Measurements from ENCODE around the gene PPP1R14D. TPM values are rescaled to one million over a fixed set of nuclear protein-coding genes. Genes with fewer than 3 reads are reported as not detected.
A peak's percentile ranks its signal among the peaks of the same experiment; 100 is the strongest.

The PPP1R14D gene
- total RNA-seq, 1 donor from 2014 or later, result not detected

DNA sequence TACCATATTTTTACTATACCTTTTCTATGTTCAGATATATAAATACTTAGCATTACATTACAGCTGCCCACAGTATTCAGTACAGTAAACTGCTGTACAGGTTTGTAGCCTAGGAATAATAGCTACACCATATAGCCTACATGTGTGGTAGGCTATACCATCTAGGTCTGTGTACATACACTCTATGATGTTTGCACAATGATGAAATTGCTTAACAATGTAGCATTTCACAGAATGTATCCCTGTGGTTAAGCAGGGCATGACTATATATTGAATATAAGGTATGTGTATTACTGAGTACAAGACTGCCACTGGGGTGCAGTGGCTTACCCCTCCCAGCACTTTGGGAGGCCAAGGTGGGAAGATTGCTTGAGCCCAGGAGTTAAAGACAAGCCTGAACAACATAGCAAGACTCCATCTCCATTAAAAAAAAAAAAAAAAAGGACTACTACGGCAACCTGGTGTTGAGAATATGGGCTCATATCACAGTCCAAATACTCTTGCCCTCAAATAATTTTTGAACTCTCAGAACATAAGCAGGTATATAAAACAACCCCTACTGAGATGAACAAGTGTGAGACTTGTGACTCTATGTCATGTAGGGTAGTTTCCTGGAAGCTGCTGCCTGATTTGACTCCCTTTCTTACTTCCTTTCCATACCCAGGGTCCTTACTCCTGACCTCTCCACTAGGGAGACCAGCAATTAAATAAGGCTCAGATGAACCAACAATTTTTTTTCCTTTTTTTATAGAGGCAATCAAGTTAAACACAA lies 4.8 kb downstream of the PPP1R14D start:
- H3K4me3 Mint-ChIP-seq (ENCODE audit: unreplicated experiment), result no peak overlapping the region
- peaks cover 10% of the 10 kb centered on the region for H3K4me1 Mint-ChIP-seq (ENCODE audit: unreplicated experiment)
- DNase-seq (ENCODE audit: low spot score), result no peak
- no peaks in the 10 kb centered on the region for H3K9me3 Mint-ChIP-seq (ENCODE audit: unreplicated experiment)
- TF ChIP-seq, protein P1, sequence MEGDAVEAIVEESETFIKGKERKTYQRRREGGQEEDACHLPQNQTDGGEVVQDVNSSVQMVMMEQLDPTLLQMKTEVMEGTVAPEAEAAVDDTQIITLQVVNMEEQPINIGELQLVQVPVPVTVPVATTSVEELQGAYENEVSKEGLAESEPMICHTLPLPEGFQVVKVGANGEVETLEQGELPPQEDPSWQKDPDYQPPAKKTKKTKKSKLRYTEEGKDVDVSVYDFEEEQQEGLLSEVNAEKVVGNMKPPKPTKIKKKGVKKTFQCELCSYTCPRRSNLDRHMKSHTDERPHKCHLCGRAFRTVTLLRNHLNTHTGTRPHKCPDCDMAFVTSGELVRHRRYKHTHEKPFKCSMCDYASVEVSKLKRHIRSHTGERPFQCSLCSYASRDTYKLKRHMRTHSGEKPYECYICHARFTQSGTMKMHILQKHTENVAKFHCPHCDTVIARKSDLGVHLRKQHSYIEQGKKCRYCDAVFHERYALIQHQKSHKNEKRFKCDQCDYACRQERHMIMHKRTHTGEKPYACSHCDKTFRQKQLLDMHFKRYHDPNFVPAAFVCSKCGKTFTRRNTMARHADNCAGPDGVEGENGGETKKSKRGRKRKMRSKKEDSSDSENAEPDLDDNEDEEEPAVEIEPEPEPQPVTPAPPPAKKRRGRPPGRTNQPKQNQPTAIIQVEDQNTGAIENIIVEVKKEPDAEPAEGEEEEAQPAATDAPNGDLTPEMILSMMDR (IDR thresholded peaks at IDR 0.05; ENCODE audit: unreplicated experiment), result no peak
- no peaks in the 10 kb centered on the region for H3K27me3 Mint-ChIP-seq (ENCODE audit: unreplicated experiment)
- H3K36me3 Mint-ChIP-seq (ENCODE audit: low read depth, unreplicated experiment), result no peaks in the 10 kb centered on the region
- no peak overlapping the region for H3K27ac Mint-ChIP-seq (ENCODE audit: unreplicated experiment)

DNA sequence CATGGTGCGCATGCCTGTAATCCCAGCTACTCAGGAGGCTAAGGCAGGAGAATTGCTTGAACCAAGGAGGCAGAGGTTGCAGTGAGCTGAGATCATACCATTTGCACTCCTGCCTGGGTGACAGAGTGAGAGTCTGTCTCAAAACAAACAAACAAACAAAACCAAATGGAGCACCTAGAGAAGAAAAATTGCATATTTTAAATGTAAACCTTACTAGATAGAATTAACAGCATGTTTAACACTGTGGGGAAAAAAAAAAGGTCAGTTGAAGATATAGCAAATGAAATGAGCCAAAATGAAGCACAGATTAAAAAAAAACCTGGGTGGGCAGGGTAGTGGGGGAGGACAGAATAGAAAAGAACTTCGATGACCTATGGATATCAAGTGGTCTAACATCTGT lies 7.3 kb downstream of the PPP1R14D start:
- Mint-ChIP-seq H3K36me3 (ENCODE audit: low read depth, unreplicated experiment) (peaks cover under 1% of the 10 kb centered on the region), H3K9me3 (ENCODE audit: unreplicated experiment) (no peaks in the 10 kb centered on the region), H3K4me1 (ENCODE audit: unreplicated experiment) (peaks cover 7% of the 10 kb centered on the region), H3K27ac (ENCODE audit: unreplicated experiment) (no peak overlapping the region), H3K4me3 (ENCODE audit: unreplicated experiment) (no peak overlapping the region), H3K27me3 (ENCODE audit: unreplicated experiment) (no peaks in the 10 kb centered on the region)
- TF ChIP-seq, protein P1 (IDR thresholded peaks at IDR 0.05; ENCODE audit: unreplicated experiment), result no peak
- DNase-seq (ENCODE audit: low spot score), result no peak

DNA sequence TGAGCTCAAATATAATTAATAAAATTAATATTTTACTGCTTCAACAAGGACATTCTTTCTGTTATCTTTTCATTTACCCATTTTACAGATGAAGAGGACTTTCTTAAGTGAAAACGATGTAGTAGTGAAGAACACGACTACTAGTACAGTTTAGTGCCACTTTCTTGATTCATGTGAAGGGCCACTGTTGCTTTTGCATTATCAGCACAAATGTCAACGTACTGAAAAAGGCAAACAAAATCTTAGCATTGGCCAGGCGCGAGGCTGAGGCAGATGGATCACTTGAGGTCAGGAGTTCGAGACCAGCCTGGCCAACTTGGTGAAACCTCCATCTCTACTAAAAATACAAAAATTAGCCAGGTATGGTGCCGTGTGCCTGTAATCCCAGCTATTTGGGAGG lies 9.5 kb downstream of the PPP1R14D start:
- TF ChIP-seq, protein P1 (IDR thresholded peaks at IDR 0.05; ENCODE audit: unreplicated experiment), result no peak
- Mint-ChIP-seq H3K36me3 (ENCODE audit: low read depth, unreplicated experiment) (peaks cover 12% of the 10 kb centered on the region), H3K27me3 (ENCODE audit: unreplicated experiment) (no peaks in the 10 kb centered on the region), H3K4me3 (ENCODE audit: unreplicated experiment) (no peak overlapping the region), H3K9me3 (ENCODE audit: unreplicated experiment) (no peaks in the 10 kb centered on the region), H3K27ac (ENCODE audit: unreplicated experiment) (no peak overlapping the region), H3K4me1 (ENCODE audit: unreplicated experiment) (peaks cover 7% of the 10 kb centered on the region)
- no peak for DNase-seq (ENCODE audit: low spot score)

DNA sequence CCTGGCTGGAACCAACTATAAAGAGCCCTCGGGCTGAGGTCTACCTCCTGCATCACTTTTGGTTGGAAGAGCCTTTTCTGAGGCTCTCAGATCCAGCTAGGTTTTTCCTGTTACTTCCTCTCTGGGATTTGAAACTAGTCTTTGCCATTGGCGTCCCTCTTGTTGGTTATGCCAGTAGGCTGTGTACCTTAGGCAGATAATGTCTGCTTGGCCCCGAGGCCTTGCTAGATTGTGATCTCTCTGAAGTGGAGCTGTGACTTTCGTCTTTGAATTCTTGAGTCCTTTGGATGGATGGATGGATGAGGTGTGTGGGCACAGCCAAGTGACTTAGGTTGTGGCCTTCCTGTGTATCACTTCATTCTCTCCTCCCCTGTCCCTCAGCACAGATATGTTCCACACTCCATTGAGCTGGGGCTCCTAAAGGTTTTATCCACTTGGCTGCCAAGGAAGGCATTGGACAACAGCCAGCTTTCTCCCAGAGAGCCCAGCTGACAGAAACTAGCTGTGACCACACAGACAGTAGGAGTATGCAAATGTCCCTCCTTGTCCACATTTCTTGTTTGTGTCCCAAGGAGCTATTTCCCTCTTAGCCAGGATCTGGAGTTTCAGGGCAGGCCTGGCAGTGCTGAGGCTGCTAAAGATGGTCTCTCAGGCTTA lies 13.3 kb downstream of the PPP1R14D start:
- Mint-ChIP-seq H3K4me1 (ENCODE audit: unreplicated experiment) (peaks cover 5% of the 10 kb centered on the region), H3K27ac (ENCODE audit: unreplicated experiment) (no peak overlapping the region), H3K4me3 (ENCODE audit: unreplicated experiment) (peak overlapping the region; percentile 26), H3K36me3 (ENCODE audit: low read depth, unreplicated experiment) (peaks cover 20% of the 10 kb centered on the region), H3K9me3 (ENCODE audit: unreplicated experiment) (no peaks in the 10 kb centered on the region), H3K27me3 (ENCODE audit: unreplicated experiment) (no peaks in the 10 kb centered on the region)
- TF ChIP-seq, protein P1 (IDR thresholded peaks at IDR 0.05; ENCODE audit: unreplicated experiment), result no peak
- DNase-seq (ENCODE audit: low spot score), result no peak
